GM21529 (cell line): Measurements from ENCODE around the gene GPC5.

Experiments used
- ATAC-seq: cut with Tn5 transposase; IDR thresholded peaks from one replicate; pipeline ENCODE4 v1.9.1; 2021; ENCODE audit not compliant: unreplicated experiment

The GPC5 gene

GRCh38 chr13:92804346-92804745 lies 1405.9 kb downstream of the GPC5 start:
- ATAC-seq, result no peak

- no peak for ATAC-seq
Observed at GRCh38 chr13:92804926-92805325, 1406.5 kb downstream of the GPC5 start.

- ATAC-seq, result no peak
Observed at GRCh38 chr13:92805766-92806165, 1407.3 kb downstream of the GPC5 start.

GRCh38 chr13:92806215-92806614 lies 1407.8 kb downstream of the GPC5 start:
- no peak for ATAC-seq

- ATAC-seq, result no peak
Observed at GRCh38 chr13:92807353-92807752, 1408.9 kb downstream of the GPC5 start.

- no peak for ATAC-seq
Observed at GRCh38 chr13:92807966-92808365, 1409.5 kb downstream of the GPC5 start.

GRCh38 chr13:92821324-92821723 lies 1422.9 kb downstream of the GPC5 start:
- ATAC-seq, result no peak

GRCh38 chr13:92823059-92823458 lies 1424.6 kb downstream of the GPC5 start:
- no peak for ATAC-seq

- no peak for ATAC-seq
Observed at GRCh38 chr13:92825938-92826596, 1427.6 kb downstream of the GPC5 start.

GRCh38 chr13:92827503-92827902 lies 1429.1 kb downstream of the GPC5 start:
- no peak for ATAC-seq

- no peak for ATAC-seq
Observed at GRCh38 chr13:92829930-92830329, 1431.5 kb downstream of the GPC5 start.

- no peak for ATAC-seq
Observed at GRCh38 chr13:92830821-92831220, 1432.4 kb downstream of the GPC5 start.

GRCh38 chr13:92833071-92833470 lies 1434.7 kb downstream of the GPC5 start:
- ATAC-seq, result no peak

- ATAC-seq, result no peak
Observed at GRCh38 chr13:92836171-92836570, 1437.8 kb downstream of the GPC5 start.

- ATAC-seq, result no peak
Observed at GRCh38 chr13:92838786-92839185, 1440.4 kb downstream of the GPC5 start.

- ATAC-seq, result no peak
Observed at GRCh38 chr13:92842145-92842544, 1443.7 kb downstream of the GPC5 start.

- no peak for ATAC-seq
Observed at GRCh38 chr13:92843549-92843948, 1445.1 kb downstream of the GPC5 start.

GRCh38 chr13:92849381-92849780 lies 1451.0 kb downstream of the GPC5 start:
- ATAC-seq, result no peak

GRCh38 chr13:92864584-92865284 lies 1466.3 kb downstream of the GPC5 start:
- no peak for ATAC-seq

- ATAC-seq, result no peak
Observed at GRCh38 chr13:92873029-92873428, 1474.6 kb downstream of the GPC5 start.

GRCh38 chr13:92886535-92887077 lies 1488.2 kb downstream of the GPC5 start:
- ATAC-seq, result no peak

- no peak for ATAC-seq
Observed at GRCh38 chr13:92894447-92894846, 1496.0 kb downstream of the GPC5 start.
